ENCODE measurements around the gene HNRNPUL2.

Gene HNRNPUL2

DNA sequence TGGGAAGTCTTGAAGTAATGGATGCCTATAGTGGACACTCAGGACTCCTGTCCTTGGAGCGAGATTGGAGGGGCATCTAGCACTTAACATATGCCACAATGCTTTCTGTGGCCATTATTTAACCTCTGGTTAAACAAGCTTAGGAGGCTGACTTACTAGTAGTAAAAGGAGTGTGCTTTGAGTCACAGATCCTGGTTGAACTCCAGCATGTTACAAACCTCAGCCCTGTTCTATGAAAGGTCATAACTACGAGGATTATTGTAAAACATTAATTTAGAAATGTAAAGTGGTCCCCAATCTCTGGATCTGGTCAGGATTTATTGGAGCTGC is 54.1 kb downstream of the HNRNPUL2 start:
- peak overlapping the region; percentile 96 for H3K4me3 Mint-ChIP-seq
- no peaks in the 10 kb centered on the region for H3K27me3 Mint-ChIP-seq
- H3K4me1 Mint-ChIP-seq (ENCODE audit: low read depth): peaks cover 65% of the 10 kb centered on the region
- peaks cover 61% of the 10 kb centered on the region for H3K36me3 Mint-ChIP-seq (ENCODE audit: low read depth)
- H3K9me3 Mint-ChIP-seq: no peaks in the 10 kb centered on the region
- peak overlapping the region; percentile 99 for H3K27ac Mint-ChIP-seq

DNA sequence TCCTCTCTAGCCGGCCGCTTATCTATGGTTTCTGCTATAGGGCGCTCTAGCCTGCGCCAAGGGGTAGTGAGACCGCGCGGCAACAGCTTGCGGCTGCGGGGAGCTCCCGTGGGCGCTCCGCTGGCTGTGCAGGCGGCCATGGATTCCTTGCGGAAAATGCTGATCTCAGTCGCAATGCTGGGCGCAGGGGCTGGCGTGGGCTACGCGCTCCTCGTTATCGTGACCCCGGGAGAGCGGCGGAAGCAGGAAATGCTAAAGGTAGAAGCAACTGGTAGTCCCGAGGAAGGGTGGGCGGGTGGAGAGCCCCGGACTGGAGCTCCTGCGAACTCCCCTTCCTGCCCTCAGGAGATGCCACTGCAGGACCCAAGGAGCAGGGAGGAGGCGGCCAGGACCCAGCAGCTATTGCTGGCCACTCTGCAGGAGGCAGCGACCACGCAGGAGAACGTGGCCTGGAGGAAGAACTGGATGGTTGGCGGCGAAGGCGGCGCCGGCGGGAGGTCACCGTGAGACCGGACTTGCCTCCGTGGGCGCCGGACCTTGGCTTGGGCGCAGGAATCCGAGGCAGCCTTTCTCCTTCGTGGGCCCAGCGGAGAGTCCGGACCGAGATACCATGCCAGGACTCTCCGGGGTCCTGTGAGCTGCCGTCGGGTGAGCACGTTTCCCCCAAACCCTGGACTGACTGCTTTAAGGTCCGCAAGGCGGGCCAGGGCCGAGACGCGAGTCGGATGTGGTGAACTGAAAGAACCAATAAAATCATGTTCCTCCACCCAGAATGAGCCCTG is 55.5 kb downstream of the HNRNPUL2 start, which contains the start of the genes LBHD1 and UQCC3:
Gene LBHD1 (minus strand): TSS at position 660 of the 782 bp plus-strand sequence. CDS start 2,236 bp downstream, outside the sequence.
Gene UQCC3 (plus strand): TSS at position 66 of the 782 bp plus-strand sequence. CDS start 73 bp downstream, at position 139.
- peaks cover 63% of the 10 kb centered on the region for H3K4me1 Mint-ChIP-seq (ENCODE audit: low read depth)
- H3K27me3 Mint-ChIP-seq: no peaks in the 10 kb centered on the region
- no peaks in the 10 kb centered on the region for H3K9me3 Mint-ChIP-seq
- H3K27ac Mint-ChIP-seq: peak within 1 kb of the TSS; percentile 99
- H3K36me3 Mint-ChIP-seq (ENCODE audit: low read depth): peaks cover 55% of the 10 kb centered on the region
- H3K4me3 Mint-ChIP-seq: peak within 1 kb of the TSS; percentile 96

DNA sequence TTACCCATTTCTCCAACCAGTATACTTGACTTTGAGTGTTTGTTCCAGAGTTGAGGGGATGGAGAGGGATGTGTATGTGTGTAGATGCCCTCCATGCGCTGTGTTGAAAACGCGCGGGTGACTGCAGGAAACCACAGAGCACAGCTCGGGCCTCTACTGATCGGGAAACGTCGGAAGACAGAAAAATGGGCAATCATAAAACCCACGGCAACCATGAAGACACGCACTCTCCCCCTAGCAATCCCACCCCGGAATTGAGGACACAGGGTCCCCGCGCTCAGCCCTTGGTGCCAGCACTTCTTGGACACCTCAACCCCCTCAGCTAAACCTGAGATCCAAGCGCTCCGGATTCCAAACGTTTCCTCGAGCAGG is 56.0 kb downstream of the HNRNPUL2 start:
- peak overlapping the region; percentile 96 for H3K4me3 Mint-ChIP-seq
- H3K36me3 Mint-ChIP-seq (ENCODE audit: low read depth): peaks cover 57% of the 10 kb centered on the region
- H3K27me3 Mint-ChIP-seq: no peaks in the 10 kb centered on the region
- no peaks in the 10 kb centered on the region for H3K9me3 Mint-ChIP-seq
- H3K4me1 Mint-ChIP-seq (ENCODE audit: low read depth): peaks cover 68% of the 10 kb centered on the region
- H3K27ac Mint-ChIP-seq: peak overlapping the region; percentile 99

DNA sequence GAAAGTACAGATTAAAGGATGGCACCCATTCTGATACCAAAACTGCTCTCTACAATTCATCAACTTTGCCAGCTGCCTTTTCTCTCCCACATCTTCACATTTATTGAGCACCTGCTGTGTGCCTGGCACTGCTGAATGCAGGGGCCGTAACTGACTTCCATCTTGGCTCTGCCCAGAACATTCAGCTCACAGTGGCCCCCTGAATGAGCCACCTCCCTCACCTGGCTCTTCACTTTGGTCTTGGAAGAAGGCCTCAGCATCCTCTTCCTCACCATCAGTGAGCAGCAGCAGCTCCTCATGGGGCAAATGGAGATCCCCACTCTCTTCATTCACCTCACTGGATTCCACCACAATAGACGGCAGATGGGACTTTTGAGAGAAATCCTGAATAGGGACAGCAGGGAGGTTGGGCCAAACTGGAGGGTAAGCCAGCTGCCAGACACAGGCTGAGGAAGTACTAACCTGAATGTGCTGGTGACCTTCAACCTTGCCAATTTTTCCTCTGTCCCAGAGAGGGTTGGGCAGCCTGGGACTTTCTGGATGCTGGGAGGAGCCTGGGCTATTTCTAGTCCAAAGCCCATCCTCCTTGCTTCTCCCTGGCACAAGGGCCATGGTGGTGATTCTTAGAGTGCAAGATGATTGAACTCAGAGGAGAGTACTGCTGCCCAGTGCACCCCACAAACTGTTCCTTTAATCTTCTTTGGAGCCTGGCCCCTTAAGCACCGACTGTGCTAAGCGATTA is 57.7 kb downstream of the HNRNPUL2 start:
- peaks cover 67% of the 10 kb centered on the region for H3K4me1 Mint-ChIP-seq (ENCODE audit: low read depth)
- H3K36me3 Mint-ChIP-seq (ENCODE audit: low read depth): peaks cover 63% of the 10 kb centered on the region

DNA sequence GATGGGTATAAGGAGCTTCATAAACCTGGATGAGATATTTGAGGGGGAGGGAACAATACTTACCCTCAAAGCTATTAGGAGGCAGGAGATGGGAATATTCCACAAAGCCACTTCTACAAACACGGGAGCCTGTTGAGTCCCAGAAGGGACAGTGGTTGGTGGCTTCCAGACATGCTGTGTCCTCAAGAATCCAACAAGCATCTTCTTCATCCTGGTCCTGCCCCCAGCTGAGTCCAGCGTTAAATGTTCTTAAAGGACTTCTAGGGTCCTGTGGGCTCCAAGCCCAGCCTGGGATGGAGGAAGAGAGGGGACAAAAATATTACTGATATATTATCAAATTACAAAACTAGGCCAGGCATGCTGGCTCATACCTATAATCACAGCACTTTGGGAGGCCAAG is 59.8 kb downstream of the HNRNPUL2 start:
- Mint-ChIP-seq H3K9me3 (no peaks in the 10 kb centered on the region), H3K36me3 (ENCODE audit: low read depth) (peaks cover 75% of the 10 kb centered on the region), H3K4me3 (peak overlapping the region; percentile 96), H3K4me1 (ENCODE audit: low read depth) (peaks cover 62% of the 10 kb centered on the region), H3K27ac (peak overlapping the region; percentile 98), H3K27me3 (no peaks in the 10 kb centered on the region)

More for the DNA sequence above, 57.7 kb downstream of the HNRNPUL2 start:
- H3K4me3 Mint-ChIP-seq: peak overlapping the region; percentile 96
- H3K27ac Mint-ChIP-seq: peak overlapping the region; percentile 71
- H3K9me3 Mint-ChIP-seq: no peaks in the 10 kb centered on the region
- no peaks in the 10 kb centered on the region for H3K27me3 Mint-ChIP-seq

DNA sequence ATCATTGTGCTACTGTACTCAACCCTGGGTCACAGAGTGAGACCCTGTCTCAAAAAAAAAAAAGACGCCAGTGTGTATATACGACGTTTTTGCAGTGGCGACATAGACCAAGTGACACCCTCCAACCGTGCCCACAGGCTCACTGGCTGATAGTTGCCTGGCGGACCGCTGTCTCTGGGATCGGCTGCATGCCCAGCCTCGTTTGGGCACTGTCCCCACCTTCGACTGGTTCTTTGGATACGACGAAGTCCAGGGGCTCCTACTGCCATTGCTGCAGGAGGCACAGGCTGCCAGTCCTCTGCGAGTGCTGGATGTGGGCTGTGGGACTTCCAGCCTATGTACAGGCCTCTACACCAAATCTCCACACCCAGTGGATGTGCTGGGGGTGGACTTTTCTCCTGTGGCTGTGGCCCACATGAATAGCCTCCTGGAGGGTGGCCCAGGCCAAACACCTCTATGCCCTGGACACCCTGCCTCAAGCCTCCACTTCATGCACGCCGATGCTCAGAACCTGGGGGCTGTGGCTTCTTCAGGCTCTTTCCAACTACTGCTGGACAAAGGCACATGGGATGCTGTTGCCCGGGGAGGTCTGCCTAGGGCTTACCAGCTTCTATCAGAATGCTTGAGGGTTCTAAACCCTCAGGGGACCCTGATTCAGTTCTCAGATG is 60.9 kb downstream of the HNRNPUL2 start:
- no peaks in the 10 kb centered on the region for H3K9me3 Mint-ChIP-seq
- peaks cover 58% of the 10 kb centered on the region for H3K4me1 Mint-ChIP-seq (ENCODE audit: low read depth)

DNA sequence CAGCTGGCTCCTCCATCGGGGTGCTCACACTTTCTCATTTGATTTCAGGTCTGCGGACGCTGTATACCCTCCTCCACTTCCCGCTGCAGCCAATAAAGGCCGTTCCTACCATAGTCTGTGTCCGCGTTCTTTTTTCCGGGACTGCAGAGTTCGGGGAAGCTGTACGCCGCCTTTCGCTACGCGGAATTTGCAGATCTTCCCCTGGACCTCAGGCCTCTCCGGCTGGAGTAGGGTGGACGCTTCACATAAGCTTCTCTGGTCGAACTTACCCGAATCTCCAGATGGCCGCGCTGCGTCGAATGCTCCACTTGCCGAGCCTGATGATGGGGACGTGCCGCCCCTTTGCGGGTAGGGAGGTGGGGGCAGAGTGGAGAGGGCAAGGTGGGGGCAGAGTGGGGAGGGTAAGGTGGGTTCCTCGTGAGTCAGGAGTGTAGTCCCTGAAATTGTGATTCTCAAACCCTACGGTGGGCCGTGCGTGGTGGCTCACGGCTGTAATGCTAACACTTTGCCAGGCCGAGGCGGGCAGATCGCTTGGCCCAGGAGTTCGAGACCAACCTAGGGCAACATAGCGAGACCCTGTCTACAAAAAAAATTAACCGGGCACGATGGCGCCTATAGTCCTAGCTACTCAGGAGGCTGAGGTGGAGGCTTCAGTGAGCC is 61.5 kb downstream of the HNRNPUL2 start:
- Mint-ChIP-seq H3K9me3 (no peaks in the 10 kb centered on the region), H3K27me3 (no peaks in the 10 kb centered on the region), H3K4me3 (peak overlapping the region; percentile 96), H3K36me3 (ENCODE audit: low read depth) (peaks cover 67% of the 10 kb centered on the region), H3K4me1 (ENCODE audit: low read depth) (peaks cover 55% of the 10 kb centered on the region), H3K27ac (peak overlapping the region; percentile 98)

More for the DNA sequence above, 60.9 kb downstream of the HNRNPUL2 start:
- H3K4me3 Mint-ChIP-seq: peak overlapping the region; percentile 96
- H3K36me3 Mint-ChIP-seq (ENCODE audit: low read depth): peaks cover 70% of the 10 kb centered on the region
- peak overlapping the region; percentile 98 for H3K27ac Mint-ChIP-seq
- H3K27me3 Mint-ChIP-seq: no peaks in the 10 kb centered on the region

DNA sequence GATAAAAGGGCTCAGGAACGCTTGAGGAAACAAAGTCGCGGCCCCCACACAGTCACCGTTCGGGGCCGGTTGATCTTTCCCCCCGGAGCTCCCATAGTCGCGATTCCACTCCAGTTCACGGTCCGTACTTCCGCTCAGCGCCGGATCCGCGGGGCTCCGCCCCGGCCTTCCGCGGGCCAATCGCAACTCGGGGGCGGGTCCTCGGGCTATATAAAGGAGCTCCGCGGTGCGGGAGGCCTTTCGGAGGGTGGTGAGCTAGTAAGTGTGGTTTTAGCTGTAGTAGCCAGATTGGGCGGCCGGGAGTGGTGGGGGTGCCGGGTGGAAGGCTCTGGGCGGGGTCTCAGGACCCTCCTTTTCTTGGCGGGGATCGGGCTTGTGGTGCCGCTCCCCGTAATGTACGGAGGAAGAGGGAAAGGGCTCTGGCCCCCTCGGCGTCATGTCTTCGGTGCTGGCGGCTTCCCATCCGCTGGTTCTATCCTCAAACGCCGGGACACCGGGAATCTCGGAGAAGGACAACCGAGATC is 62.1 kb downstream of the HNRNPUL2 start, which contains the start of the genes C11orf98 and CSKMT:
Gene C11orf98 (minus strand): TSS at position 136 of the 524 bp plus-strand sequence. CDS start 41 bp downstream, at position 95.
Gene CSKMT (plus strand): TSS at position 238 of the 524 bp plus-strand sequence. CDS start 568 bp downstream, outside the sequence.
- H3K9me3 Mint-ChIP-seq: no peaks in the 10 kb centered on the region
- H3K27ac Mint-ChIP-seq: peak within 1 kb of the TSS; percentile 98
- peaks cover 64% of the 10 kb centered on the region for H3K36me3 Mint-ChIP-seq (ENCODE audit: low read depth)
- H3K27me3 Mint-ChIP-seq: no peaks in the 10 kb centered on the region
- H3K4me1 Mint-ChIP-seq (ENCODE audit: low read depth): peaks cover 50% of the 10 kb centered on the region
- H3K4me3 Mint-ChIP-seq: peak within 1 kb of the TSS; percentile 96

DNA sequence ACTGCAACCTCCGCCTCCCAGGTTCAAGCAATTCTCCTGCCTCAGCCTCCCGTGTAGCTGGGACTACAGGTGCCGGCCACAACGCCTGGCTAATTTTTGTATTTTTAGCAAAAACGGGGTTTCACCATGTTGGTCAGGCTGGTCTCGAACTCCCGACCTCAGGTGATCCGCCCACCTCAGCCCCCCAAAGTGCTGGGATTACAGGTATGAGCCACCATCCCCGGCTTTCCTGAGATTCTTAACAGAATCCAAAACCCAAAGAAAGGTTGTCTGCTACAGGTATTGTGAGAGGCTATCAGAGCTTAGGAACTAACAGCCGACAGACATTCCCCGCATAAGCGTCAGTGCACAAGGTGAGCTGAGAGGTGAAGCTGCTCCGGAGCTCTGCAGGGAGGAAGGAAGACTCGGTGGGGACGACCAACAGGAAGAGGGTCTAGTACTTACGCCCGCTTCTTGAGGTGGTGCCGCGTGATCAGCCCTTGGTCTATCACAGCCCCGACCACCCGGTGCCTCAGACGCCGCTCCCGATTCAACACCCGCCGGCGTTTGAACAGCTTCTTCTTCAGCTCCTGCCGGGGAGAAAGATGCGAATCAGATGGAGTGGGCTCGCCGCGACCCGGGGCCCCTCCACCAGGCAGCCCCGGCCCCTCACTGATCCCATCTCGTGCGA is 62.7 kb downstream of the HNRNPUL2 start:
- Mint-ChIP-seq H3K36me3 (ENCODE audit: low read depth) (peaks cover 60% of the 10 kb centered on the region), H3K4me1 (ENCODE audit: low read depth) (peaks cover 44% of the 10 kb centered on the region), H3K4me3 (peak overlapping the region; percentile 96), H3K27ac (peak overlapping the region; percentile 98), H3K9me3 (no peaks in the 10 kb centered on the region), H3K27me3 (no peaks in the 10 kb centered on the region)

All from stimulated activated naive CD8-positive, alpha-beta T cell treated with anti-CD3 and anti-CD28 coated beads, Interleukin-15, Interleukin-2, amounts not matched to agents 100 ng/mL and 50 ng/mL, for 24 hours (primary cell).